ENCODE data around the gene ZDHHC19. TPM values are rescaled to one million over a fixed set of nuclear protein-coding genes. Genes with fewer than 3 reads are reported as not detected.

Gene ZDHHC19
- total and polyA plus RNA-seq, 2 experiments from 2014 or later = 0.77 TPM; not detected in 1

GRCh38 chr3:196180346-196180745 is 30.9 kb downstream of the ZDHHC19 start:
- H3K4me2 ChIP-seq = no peak overlapping the region
- no peak overlapping the region for H2AFZ ChIP-seq
- WGBS (ENCODE audit: low lambda C conversion rate, missing lambda C conversion rate) = 86% methylated on average over 9 of the region's 9 CpGs

GRCh38 chr3:196179380-196180308 is 31.6 kb downstream of the ZDHHC19 start:
- no peak for DNase-seq (ENCODE audit: low spot score)
- Histone ChIP-seq H3K79me2 (no peaks in the 10 kb centered on the region), H4K20me1 (ENCODE audit: insufficient read depth, poor library complexity, severe bottlenecking) (no peaks in the 10 kb centered on the region), H3K27ac (no peak overlapping the region), H3K27me3 (no peaks in the 10 kb centered on the region), H3K4me1 (ENCODE audit: insufficient read depth) (peaks cover 11% of the 10 kb centered on the region), H3K36me3 (replicated peaks; ENCODE audit: insufficient read depth, low read depth) (no peaks in the 10 kb centered on the region), H2AFZ (peak overlapping the region; percentile 0), H3K4me2 (no peak overlapping the region), H3K9me3 (ENCODE audit: low read depth) (no peaks in the 10 kb centered on the region), H3K4me3 (no peak overlapping the region), H3K9me2 (replicated peaks; ENCODE audit: insufficient read depth) (no peaks in the 10 kb centered on the region)
- no peak for TF ChIP-seq EZH2 (IDR thresholded peaks at IDR 0.05; ENCODE audit: borderline replicate concordance)
- 70% methylated on average over 24 of the region's 24 CpGs for WGBS (ENCODE audit: low lambda C conversion rate, missing lambda C conversion rate)

More at GRCh38 chr3:196180346-196180745, 30.9 kb downstream of the ZDHHC19 start:
- Histone ChIP-seq H3K4me1 (ENCODE audit: insufficient read depth) (peaks cover 11% of the 10 kb centered on the region), H3K4me3 (no peak overlapping the region), H3K27ac (no peak overlapping the region), H3K36me3 (replicated peaks; ENCODE audit: insufficient read depth, low read depth) (no peaks in the 10 kb centered on the region), H3K27me3 (no peaks in the 10 kb centered on the region), H3K9me2 (replicated peaks; ENCODE audit: insufficient read depth) (no peaks in the 10 kb centered on the region), H4K20me1 (ENCODE audit: insufficient read depth, poor library complexity, severe bottlenecking) (no peaks in the 10 kb centered on the region), H3K9me3 (ENCODE audit: low read depth) (no peaks in the 10 kb centered on the region), H3K79me2 (no peaks in the 10 kb centered on the region)
- TF ChIP-seq CTCF (IDR thresholded peaks at IDR 0.05; ENCODE audit: poor library complexity) = no peak
- DNase-seq (ENCODE audit: low spot score) = no peak

GRCh38 chr3:196178993-196179379 is 32.2 kb downstream of the ZDHHC19 start:
- Histone ChIP-seq H3K27ac (no peak overlapping the region), H3K36me3 (replicated peaks; ENCODE audit: insufficient read depth, low read depth) (no peaks in the 10 kb centered on the region), H3K9me3 (ENCODE audit: low read depth) (no peaks in the 10 kb centered on the region), H3K4me1 (ENCODE audit: insufficient read depth) (peaks cover 11% of the 10 kb centered on the region), H4K20me1 (ENCODE audit: insufficient read depth, poor library complexity, severe bottlenecking) (no peaks in the 10 kb centered on the region), H2AFZ (peak overlapping the region; percentile 0), H3K79me2 (no peaks in the 10 kb centered on the region), H3K4me2 (no peak overlapping the region), H3K27me3 (no peaks in the 10 kb centered on the region), H3K9me2 (replicated peaks; ENCODE audit: insufficient read depth) (no peaks in the 10 kb centered on the region), H3K4me3 (no peak overlapping the region)
- no peak for DNase-seq (ENCODE audit: low spot score)
- no peak for TF ChIP-seq EZH2 (IDR thresholded peaks at IDR 0.05; ENCODE audit: borderline replicate concordance)
- TF ChIP-seq CTCF (IDR thresholded peaks at IDR 0.05; ENCODE audit: poor library complexity) = no peak
- no peak for TF ChIP-seq EZH2phosphoT487 (IDR thresholded peaks at IDR 0.05; ENCODE audit: low read depth, severe bottlenecking, unreplicated experiment)
- 82% methylated on average over 6 of the region's 6 CpGs for WGBS (ENCODE audit: low lambda C conversion rate, missing lambda C conversion rate)

- H3K4me3 ChIP-seq = no peak overlapping the region
- H3K27me3 ChIP-seq = no peaks in the 10 kb centered on the region
- peak overlapping the region; percentile 53 for H3K4me2 ChIP-seq
- no peaks in the 10 kb centered on the region for H4K20me1 ChIP-seq (ENCODE audit: insufficient read depth, poor library complexity, severe bottlenecking)
- TF ChIP-seq CTCF (IDR thresholded peaks at IDR 0.05; ENCODE audit: poor library complexity) = no peak
- no peak for TF ChIP-seq EZH2phosphoT487 (IDR thresholded peaks at IDR 0.05; ENCODE audit: low read depth, severe bottlenecking, unreplicated experiment)
- TF ChIP-seq EZH2 (IDR thresholded peaks at IDR 0.05; ENCODE audit: borderline replicate concordance) = no peak
- H3K79me2 ChIP-seq = no peaks in the 10 kb centered on the region
- 37% methylated on average over 4 of the region's 4 CpGs for WGBS (ENCODE audit: low lambda C conversion rate, missing lambda C conversion rate)
- H2AFZ ChIP-seq = no peak overlapping the region
- H3K36me3 ChIP-seq (replicated peaks; ENCODE audit: insufficient read depth, low read depth) = no peaks in the 10 kb centered on the region
- DNase-seq (ENCODE audit: low spot score) = no peak
- H3K9me2 ChIP-seq (replicated peaks; ENCODE audit: insufficient read depth) = no peaks in the 10 kb centered on the region
- H3K9me3 ChIP-seq (ENCODE audit: low read depth) = no peaks in the 10 kb centered on the region
- H3K4me1 ChIP-seq (ENCODE audit: insufficient read depth) = peaks cover 7% of the 10 kb centered on the region
- peak overlapping the region; percentile 42 for H3K27ac ChIP-seq
These were observed 33.2 kb downstream of the ZDHHC19 start for GRCh38 chr3:196177967-196178366.
